K562 (cell line): ENCODE measurements around the gene DYRK1A. TPM values are rescaled to one million over a fixed set of nuclear protein-coding genes. Genes with fewer than 3 reads are reported as not detected.

Experiments
- HNRNPLL ChIP-seq: fragments of 200-400 bp; formaldehyde crosslinking; IDR thresholded peaks from 2 replicates; pipeline ENCODE4 v1.6.1; 2017; ENCODE audit warnings: low read length, low read depth, mild to moderate bottlenecking; ENCODE audit not compliant: poor library complexity, severe bottlenecking
- ZC3H4 ChIP-seq: sonication (generic); formaldehyde crosslinking; IDR thresholded peaks from 2 replicates; pipeline ENCODE4 v1.9.0; 2021; ENCODE audit warnings: missing genetic modification reagents, borderline replicate concordance
- ZNF561 ChIP-seq: fragments of 450-650 bp; formaldehyde crosslinking; conservative IDR thresholded peaks from 2 replicates; pipeline ENCODE4 v1.4.0; 2020; ENCODE audit warnings: mild to moderate bottlenecking, moderate library complexity
- ZNF668 ChIP-seq: fragments of 250-450 bp; sonication (Bioruptor Pico); IDR thresholded peaks from 2 replicates; pipeline ENCODE4 v1.8.0; 2022; ENCODE audit warnings: mild to moderate bottlenecking, inconsistent platforms
- ZSCAN29 ChIP-seq: fragments of 450-650 bp; IDR thresholded peaks from 2 replicates; pipeline ENCODE4 v1.6.1; 2017
- polyA plus RNA-seq, 8 experiments: library from polyadenylated mRNA; depleted of rRNA in 4 of 8; stranded (reverse) in 5 of 8; unstranded in 3 of 8; fragments of >200 nt; fragmentation: Nextera tagmentation in 2 of 8; fragmentation: Illumina TruSeq in 1 of 8; extraction: Ambion mirVana in 2 of 8; extraction: Trizol in 1 of 8; gene quantifications; 2 replicates each; pipeline versions ENCODE4 v1.2.1 to v1.2.3, GENCODE V29; 2011 to 2014; ENCODE audit warnings: inconsistent platforms in 1 of 8, missing spikeins in 1 of 8
- total RNA-seq, 7 experiments: library from RNA; depleted of rRNA in 6 of 7; stranded (reverse); fragments of >200 nt in 6 of 7; fragmentation: Illumina TruSeq in 2 of 7; extraction: Trizol in 2 of 7; gene quantifications; 2 replicates each; pipeline versions ENCODE4 v1.2.1 to v1.2.3, GENCODE V29; 2011 to 2021; ENCODE audit warnings: low replicate concordance in 1 of 7
- TF ChIP-seq, protein P1 (sequence below), 2 experiments: fragments of 450-650 bp; IDR thresholded peaks; 2 replicates each; pipeline ENCODE4 v1.6.1; 2016; ENCODE audit warnings: mild to moderate bottlenecking in 2 of 2, borderline replicate concordance in 1 of 2, low read depth in 1 of 2, moderate library complexity in 1 of 2
- TF ChIP-seq, protein P2 (sequence below): fragments of 250-450 bp; sonication (Bioruptor Pico); IDR thresholded peaks from 2 replicates; pipeline ENCODE4 v1.4.0; 2020; ENCODE audit warnings: mild to moderate bottlenecking, moderate library complexity
- TF ChIP-seq, protein P3 (sequence below): fragments of 450-650 bp; formaldehyde crosslinking; IDR thresholded peaks from 2 replicates; pipeline ENCODE4 v1.4.0; 2020; ENCODE audit warnings: mild to moderate bottlenecking, mixed read lengths
- TF ChIP-seq, protein P4 (sequence below), 2 experiments: fragments of 450-650 bp; conservative IDR thresholded peaks; 2 replicates each; pipeline ENCODE4 v1.6.1; 2017; ENCODE audit warnings: mild to moderate bottlenecking in 2 of 2, moderate library complexity in 2 of 2
- TF ChIP-seq, protein P5 (sequence below): fragments of 450-650 bp; IDR thresholded peaks from 2 replicates; pipeline ENCODE4 v1.6.1; 2016; ENCODE audit warnings: antibody characterized with exemption
- TF ChIP-seq, protein P6 (sequence below): sonication (generic); formaldehyde crosslinking; IDR thresholded peaks from 2 replicates; pipeline ENCODE4 v1.9.0; 2022; ENCODE audit warnings: mild to moderate bottlenecking, missing genetic modification reagents

DYRK1A gene
- total and polyA plus RNA-seq, 9 of the 15 experiments (the other 6 are each of a cell fraction or from before 2014, with no cell fraction given): 3.7 to 64.8 (median 42.3) TPM

DNA sequence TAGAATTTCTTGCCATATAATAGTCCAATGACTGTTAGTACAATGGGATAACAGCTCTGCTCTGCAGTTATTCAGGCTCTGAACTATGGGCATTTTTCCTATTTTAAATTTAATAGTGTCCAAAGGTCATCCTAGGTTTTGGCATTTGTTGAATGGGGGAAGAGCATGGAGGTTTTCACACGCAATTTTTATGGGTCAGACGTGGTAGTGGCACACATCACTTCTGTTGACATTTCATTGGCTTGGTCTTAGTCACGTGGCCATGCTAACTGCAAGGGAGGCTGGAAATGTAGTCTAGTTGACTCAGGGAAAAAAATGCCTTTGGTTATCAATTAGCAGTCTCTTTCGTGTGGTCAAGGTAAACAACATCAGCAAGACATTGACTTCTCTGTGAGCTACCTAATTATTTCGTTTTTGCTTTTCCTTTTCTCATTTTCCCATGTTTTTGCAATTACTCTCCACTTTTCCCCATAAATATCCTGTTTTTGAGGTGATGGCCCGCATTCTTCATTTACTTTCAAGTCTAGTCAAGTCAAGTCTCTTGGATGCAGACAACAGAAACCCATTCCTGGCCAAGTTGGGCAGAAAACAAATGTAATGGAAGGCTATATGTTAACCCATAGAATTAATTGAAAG is 82.8 kb downstream of the DYRK1A start (continued):
- TF ChIP-seq, protein P1, sequence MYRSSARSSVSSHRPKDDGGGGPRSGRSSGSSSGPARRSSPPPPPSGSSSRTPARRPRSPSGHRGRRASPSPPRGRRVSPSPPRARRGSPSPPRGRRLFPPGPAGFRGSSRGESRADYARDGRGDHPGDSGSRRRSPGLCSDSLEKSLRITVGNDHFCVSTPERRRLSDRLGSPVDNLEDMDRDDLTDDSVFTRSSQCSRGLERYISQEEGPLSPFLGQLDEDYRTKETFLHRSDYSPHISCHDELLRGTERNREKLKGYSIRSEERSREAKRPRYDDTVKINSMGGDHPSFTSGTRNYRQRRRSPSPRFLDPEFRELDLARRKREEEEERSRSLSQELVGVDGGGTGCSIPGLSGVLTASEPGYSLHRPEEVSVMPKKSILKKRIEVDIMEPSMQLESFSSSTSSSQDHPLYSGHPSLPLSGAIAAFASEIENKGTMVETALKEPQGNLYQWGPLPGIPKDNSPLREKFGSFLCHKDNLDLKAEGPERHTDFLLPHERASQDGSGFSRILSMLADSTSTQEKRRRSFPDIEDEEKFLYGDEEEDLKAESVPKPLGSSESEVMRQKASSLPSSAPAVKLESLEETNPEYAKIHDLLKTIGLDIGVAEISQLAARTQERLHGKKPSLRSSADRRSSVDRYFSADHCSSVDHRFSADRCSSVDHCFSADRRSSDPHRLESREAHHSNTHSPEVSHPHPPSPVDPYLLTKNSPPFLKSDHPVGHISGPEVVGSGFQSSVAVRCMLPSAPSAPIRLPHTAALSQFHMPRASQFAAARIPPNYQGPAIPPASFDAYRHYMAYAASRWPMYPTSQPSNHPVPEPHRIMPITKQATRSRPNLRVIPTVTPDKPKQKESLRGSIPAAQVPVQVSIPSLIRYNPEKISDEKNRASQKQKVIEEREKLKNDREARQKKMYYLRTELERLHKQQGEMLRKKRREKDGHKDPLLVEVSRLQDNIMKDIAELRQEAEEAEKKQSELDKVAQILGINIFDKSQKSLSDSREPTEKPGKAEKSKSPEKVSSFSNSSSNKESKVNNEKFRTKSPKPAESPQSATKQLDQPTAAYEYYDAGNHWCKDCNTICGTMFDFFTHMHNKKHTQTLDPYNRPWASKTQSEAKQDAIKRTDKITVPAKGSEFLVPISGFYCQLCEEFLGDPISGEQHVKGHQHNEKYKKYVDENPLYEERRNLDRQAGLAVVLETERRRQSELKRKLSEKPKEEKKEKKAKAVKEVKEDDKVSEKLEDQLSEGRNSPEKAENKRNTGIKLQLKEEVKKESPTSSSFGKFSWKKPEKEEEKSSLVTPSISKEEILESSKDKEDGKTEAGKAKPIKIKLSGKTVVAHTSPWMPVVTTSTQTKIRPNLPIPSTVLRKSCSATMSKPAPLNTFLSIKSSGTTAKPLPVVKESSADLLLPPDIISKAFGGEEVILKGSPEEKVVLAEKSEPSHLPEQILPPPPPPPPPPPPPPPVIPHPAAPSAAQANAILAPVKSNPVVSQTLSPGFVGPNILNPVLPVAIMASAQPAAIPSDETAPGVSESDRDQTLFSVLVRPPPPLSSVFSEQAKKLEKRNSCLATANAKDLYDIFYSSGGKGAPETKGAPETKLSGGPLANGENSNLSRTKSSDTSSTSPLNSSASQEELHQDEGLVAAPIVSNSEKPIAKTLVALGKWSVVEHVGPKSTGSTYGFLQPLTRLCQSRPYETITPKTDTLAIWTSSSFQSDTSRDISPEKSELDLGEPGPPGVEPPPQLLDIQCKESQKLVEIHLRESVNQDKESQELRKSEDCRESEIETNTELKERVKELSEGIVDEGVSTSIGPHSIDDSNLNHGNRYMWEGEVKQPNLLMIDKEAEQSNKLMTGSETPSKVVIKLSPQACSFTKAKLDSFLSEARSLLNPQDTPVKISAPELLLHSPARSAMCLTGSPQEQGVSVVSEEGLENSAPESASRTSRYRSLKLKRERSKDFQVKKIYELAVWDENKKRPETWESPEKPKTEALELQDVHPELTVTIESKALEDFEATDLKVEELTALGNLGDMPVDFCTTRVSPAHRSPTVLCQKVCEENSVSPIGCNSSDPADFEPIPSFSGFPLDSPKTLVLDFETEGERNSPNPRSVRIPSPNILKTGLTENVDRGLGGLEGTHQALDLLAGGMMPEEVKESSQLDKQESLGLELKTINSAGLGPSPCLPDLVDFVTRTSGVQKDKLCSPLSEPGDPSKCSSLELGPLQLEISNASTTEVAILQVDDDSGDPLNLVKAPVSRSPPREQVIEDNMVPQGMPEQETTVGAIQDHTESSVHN (IDR thresholded peaks at IDR 0.05; ENCODE audit: borderline replicate concordance in 1 of 2, low read depth in 1 of 2): no peak
- TF ChIP-seq HNRNPLL (no peak), ZNF668 (CRISPR knock-in tag) (no peak), ZSCAN29 (no peak), ZC3H4 (CRISPR knock-in tag) (no peak), ZNF561 (CRISPR knock-in tag) (no peak)
- TF ChIP-seq, protein P2, sequence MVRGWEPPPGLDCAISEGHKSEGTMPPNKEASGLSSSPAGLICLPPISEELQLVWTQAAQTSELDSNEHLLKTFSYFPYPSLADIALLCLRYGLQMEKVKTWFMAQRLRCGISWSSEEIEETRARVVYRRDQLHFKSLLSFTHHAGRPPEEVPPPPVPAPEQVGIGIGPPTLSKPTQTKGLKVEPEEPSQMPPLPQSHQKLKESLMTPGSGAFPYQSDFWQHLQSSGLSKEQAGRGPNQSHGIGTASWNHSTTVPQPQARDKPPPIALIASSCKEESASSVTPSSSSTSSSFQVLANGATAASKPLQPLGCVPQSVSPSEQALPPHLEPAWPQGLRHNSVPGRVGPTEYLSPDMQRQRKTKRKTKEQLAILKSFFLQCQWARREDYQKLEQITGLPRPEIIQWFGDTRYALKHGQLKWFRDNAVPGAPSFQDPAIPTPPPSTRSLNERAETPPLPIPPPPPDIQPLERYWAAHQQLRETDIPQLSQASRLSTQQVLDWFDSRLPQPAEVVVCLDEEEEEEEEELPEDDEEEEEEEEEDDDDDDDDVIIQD (CRISPR knock-in tag): no peak
- TF ChIP-seq, protein P3, sequence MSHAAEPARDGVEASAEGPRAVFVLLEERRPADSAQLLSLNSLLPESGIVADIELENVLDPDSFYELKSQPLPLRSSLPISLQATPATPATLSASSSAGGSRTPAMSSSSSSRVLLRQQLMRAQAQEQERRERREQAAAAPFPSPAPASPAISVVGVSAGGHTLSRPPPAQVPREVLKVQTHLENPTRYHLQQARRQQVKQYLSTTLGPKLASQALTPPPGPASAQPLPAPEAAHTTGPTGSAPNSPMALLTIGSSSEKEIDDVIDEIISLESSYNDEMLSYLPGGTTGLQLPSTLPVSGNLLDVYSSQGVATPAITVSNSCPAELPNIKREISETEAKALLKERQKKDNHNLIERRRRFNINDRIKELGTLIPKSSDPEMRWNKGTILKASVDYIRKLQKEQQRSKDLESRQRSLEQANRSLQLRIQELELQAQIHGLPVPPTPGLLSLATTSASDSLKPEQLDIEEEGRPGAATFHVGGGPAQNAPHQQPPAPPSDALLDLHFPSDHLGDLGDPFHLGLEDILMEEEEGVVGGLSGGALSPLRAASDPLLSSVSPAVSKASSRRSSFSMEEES (CRISPR knock-in tag): peak; percentile 43
- TF ChIP-seq, protein P4, sequence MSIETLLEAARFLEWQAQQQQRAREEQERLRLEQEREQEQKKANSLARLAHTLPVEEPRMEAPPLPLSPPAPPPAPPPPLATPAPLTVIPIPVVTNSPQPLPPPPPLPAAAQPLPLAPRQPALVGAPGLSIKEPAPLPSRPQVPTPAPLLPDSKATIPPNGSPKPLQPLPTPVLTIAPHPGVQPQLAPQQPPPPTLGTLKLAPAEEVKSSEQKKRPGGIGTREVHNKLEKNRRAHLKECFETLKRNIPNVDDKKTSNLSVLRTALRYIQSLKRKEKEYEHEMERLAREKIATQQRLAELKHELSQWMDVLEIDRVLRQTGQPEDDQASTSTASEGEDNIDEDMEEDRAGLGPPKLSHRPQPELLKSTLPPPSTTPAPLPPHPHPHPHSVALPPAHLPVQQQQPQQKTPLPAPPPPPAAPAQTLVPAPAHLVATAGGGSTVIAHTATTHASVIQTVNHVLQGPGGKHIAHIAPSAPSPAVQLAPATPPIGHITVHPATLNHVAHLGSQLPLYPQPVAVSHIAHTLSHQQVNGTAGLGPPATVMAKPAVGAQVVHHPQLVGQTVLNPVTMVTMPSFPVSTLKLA (conservative IDR thresholded peaks at IDR 0.05): peak in 1 of 2 experiments; percentile 26; a peak in 1 of 4 replicates
- TF ChIP-seq, protein P5, sequence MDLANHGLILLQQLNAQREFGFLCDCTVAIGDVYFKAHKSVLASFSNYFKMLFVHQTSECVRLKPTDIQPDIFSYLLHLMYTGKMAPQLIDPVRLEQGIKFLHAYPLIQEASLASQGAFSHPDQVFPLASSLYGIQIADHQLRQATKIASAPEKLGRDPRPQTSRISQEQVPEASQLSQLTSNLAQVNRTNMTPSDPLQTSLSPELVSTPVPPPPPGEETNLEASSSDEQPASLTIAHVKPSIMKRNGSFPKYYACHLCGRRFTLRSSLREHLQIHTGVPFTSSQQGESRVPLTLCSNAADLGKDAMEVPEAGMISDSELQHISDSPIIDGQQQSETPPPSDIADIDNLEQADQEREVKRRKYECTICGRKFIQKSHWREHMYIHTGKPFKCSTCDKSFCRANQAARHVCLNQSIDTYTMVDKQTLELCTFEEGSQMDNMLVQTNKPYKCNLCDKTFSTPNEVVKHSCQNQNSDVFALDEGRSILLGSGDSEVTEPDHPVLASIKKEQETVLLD: no peak
- TF ChIP-seq, protein P6, sequence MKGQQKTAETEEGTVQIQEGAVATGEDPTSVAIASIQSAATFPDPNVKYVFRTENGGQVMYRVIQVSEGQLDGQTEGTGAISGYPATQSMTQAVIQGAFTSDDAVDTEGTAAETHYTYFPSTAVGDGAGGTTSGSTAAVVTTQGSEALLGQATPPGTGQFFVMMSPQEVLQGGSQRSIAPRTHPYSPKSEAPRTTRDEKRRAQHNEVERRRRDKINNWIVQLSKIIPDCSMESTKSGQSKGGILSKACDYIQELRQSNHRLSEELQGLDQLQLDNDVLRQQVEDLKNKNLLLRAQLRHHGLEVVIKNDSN (CRISPR knock-in tag): peak; percentile 88
